NAMALWA (cell line): ENCODE measurements around the gene OCLN.
"Not testable (repeated sequence)": the region's sequence is repeated elsewhere in the genome, so short reads cannot be mapped to it uniquely, and the experiment has no call there.

Experiments
- DNase-seq: peaks from one replicate; pipeline ENCODE4 v3.0.0-alpha.2; 2015; ENCODE audit warnings: low spot score

OCLN gene

GRCh38 chr5:69491027-69491426 is 1.6 kb upstream of the OCLN start:
- no peak for DNase-seq

GRCh38 chr5:69491838-69492390 is 676 bp upstream of the OCLN start:
- no peak for DNase-seq

- DNase-seq, result no peak
Measured at GRCh38 chr5:69492923-69493395, 369 bp downstream of the OCLN start.

GRCh38 chr5:69493396-69494133 is 975 bp downstream of the OCLN start:
- no peak for DNase-seq

DNA sequence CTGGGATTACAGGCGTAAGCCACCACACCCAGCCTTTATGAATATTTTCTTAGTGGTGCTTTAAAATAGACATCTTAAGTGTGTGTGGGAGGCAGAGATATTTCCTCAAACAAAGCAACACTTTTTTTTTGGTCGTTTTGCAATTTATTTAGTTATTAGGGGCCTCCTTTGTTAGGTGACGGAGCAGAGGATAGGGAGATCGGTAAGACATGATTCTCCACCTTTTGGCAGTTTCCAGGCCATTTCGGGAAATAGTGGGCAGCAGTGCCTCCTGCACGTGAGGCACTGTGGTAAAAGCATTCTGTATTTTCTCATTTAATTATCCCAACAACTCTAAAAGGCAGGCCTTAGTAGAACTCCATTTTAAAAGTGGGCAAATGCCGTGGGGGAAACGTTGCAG is 1.9 kb downstream of the OCLN start:
- DNase-seq, result no peak

- DNase-seq, result no peak
Measured at GRCh38 chr5:69497006-69497520, 4.5 kb downstream of the OCLN start.

DNA sequence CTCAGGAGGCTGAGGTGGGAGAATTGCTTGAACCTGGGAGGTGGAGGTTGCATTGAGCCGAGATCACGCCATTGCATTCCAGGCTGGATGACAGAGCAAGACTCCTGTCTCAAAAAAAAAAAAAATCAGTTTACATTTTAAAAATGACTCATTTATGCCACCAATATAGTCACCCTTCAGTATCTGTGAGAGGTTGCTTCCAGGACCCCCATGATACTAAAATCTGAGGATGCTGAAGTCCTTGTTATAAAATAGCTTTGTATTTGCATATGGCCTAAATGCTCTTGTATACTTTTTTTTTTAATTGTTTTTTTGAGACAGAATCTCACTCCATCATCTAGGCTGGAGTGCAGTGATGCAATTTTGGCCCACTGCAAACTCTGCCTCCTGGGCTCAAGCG is 5.8 kb downstream of the OCLN start:
- no peak for DNase-seq

DNA sequence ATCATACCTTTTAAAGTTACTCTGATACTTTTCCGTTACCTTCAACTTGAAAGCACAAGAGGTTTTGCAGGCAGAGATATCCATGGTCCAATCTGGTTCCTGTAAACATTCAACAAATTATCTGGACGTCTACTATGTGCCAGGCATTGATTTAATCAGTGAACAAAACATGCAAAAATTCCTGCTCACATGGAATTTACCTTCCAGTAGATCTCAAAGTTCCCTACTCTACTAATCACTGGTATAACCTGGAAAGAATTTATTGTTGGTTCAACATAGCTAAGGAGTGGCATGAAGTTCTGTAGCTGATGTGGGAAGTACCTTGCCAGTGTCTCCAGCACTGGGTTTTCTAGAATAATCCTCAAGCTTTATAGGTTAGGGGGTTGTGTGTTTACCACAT is 9.8 kb downstream of the OCLN start:
- DNase-seq, result no peak

GRCh38 chr5:69502767-69503488 is 10.3 kb downstream of the OCLN start:
- no peak for DNase-seq

GRCh38 chr5:69504036-69504435 is 11.4 kb downstream of the OCLN start:
- DNase-seq, result no peak

- no peak for DNase-seq
Measured at GRCh38 chr5:69505306-69505705, 12.7 kb downstream of the OCLN start.

- peak; percentile 54 for DNase-seq
Measured at GRCh38 chr5:69509212-69509611, 16.6 kb downstream of the OCLN start.

GRCh38 chr5:69510694-69511093 is 18.1 kb downstream of the OCLN start:
- no peak for DNase-seq

- no peak for DNase-seq
Measured at GRCh38 chr5:69512740-69513260, 20.2 kb downstream of the OCLN start.

GRCh38 chr5:69515570-69515969 is 23.0 kb downstream of the OCLN start:
- not testable (repeated sequence) for DNase-seq

DNA sequence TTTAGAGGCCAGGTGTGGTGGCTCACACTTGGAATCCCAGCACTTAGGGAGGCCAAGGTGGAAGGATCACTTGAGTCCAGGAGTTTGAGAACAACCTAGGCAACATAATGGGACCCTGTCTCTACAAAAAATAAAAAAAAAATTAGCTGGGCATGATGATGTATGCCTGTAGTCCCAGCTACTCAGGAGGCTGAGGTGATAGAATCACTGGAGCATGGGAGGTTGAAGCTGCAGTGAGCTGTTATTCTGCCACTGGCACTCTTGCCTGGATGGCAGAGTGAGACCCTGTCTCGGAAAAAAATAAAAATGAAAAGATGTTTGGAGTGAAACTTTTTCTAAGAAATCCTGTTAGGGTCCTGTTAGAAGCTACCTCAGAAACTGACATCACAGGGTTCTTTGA is 24.2 kb downstream of the OCLN start:
- no peak for DNase-seq

GRCh38 chr5:69517763-69518212 is 25.2 kb downstream of the OCLN start:
- DNase-seq, result no peak

DNA sequence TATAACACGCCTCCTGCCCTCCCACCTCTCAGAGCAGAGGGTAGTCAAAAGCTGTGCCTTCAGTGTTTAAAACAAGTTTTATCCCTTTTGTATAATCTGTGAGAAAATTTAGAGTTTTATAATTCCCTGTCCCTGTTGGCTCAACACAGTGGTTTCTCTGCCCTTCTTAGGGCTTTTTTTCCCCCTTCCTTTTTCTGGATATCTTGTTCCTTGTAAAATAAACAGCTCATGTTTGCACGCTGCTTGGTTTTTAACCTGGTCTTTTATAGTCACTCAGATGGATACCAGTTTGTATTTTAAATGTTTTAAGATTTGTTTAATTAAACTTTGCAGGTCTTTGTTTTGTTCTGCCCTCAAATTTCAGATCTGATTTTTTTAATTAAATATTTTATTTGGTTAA is 26.7 kb downstream of the OCLN start:
- no peak for DNase-seq

DNA sequence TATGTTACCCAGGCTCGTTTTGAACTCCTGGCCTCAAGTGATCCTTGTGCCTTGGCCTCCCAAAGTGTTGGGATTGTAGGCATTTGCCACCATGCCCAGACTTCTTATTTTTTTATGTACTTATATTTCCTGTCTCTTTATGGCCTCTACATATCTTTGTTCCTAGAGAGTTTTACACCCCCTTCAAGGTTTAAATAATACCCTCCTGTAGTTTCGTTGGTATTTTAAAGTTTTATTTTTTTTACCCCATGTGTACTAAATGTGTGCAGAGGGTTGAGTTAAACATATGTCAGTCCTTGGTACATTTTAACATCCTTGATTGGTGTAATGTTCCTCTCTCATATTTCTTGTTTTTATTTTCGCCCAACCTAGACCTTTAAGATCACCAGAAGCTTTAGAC is 29.4 kb downstream of the OCLN start:
- DNase-seq, result no peak

DNA sequence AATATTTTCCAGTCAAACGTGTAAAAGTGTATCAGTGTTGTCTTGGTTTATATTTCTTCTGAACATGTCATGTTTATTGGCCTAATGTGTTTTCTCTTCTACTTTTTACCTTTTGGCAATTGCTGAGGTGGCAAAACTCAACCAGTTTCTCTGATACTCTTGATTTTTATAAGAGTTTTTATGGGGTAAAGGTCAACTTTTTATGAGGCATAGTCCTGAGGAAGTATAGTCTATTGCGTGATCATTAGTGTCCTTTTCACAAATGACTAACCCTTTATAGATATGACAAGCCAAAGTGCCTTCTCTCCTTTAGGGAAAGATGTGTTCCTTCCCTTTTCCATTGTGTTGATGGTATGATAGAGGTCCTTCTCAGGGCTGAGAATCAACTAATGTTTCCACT is 32.9 kb downstream of the OCLN start:
- no peak for DNase-seq

DNA sequence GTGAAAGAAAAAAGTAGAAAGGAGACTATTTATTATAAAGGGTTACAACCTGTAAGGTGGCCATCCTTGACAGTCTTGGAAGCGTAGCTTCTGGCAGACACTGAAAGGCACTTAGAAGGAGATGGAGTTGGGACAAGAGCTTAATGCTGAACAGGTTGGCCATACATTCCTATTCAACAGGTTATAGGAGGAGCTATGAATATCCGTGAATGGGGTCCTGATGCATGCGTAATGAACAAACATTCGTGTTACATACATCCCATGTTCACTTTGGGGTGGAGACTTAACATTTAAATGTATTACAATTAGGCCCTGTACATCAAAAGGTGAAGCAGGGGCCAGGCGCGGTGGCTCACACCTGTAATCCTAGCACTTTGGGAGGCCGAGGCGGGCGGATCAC is 34.1 kb downstream of the OCLN start:
- DNase-seq, result no peak

DNA sequence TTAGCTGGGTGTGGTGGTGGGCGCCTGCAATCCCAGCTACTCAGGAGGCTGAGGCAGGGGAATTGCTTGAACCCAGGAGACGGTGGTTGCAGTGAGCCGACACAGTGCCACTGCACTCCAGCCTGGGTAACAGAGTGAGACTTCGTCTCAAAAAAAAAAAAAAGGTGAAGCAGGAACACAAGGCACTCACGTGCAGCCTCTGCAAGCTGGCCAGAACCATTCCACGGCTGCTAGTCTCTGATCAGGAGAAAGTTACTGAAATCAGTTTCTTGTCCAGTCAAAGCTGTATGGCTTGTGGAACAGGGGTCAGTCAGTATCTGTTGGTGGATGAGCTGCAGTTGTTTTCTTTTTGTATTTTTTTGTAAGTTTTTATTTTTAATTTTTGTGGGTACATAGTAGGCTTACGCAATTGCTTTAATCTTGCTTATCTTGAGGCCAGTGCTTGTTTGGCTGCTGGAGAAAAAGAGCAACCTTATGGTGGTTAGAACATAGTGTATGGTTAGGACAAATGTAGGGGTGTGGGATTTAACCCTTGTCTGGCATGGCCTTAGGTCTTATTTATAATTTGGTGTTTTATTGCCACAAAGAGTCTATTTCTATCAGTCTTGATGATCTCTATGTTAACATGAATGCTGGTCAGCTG is 34.7 kb downstream of the OCLN start:
- DNase-seq, result no peak
